Activated CD8-positive, alpha-beta memory T cell treated with anti-CD3 and anti-CD28 coated beads, Interleukin-2, amount 10 ng/mL, durations not matched to agents 7 days and 5 days (primary cell): ENCODE measurements around the gene C1QL1. TPM values are rescaled to one million over a fixed set of nuclear protein-coding genes. Genes with fewer than 3 reads are reported as not detected.

Experiments
- ATAC-seq: fragments of 150-1000 bp; cut with Tn5 transposase; one replicate; pipeline ENCODE4 v1.10.0; 2021; ENCODE audit warnings: moderate library complexity
- CTCF ChIA-PET: fragments of 350-600 bp; sonication (Branson Sonifier 250); formaldehyde crosslinking; loops from one replicate; lab custom pipeline; 2021; ENCODE audit warnings: antibody characterized with exemption; lab: Charles Lee
- DNase-seq: peaks from one replicate; pipeline ENCODE4 v3.0.0-alpha.2; 2020
- H3K27ac Mint-ChIP-seq: one replicate; pipeline ENCODE4 v1.8.0; 2021; ENCODE audit warnings: mild to moderate bottlenecking, mixed read lengths
- H3K27me3 Mint-ChIP-seq: one replicate; pipeline ENCODE4 v1.8.0; 2021; ENCODE audit warnings: mixed read lengths
- H3K36me3 Mint-ChIP-seq: one replicate; pipeline ENCODE4 v1.8.0; 2021; ENCODE audit warnings: mild to moderate bottlenecking, mixed read lengths
- H3K4me1 Mint-ChIP-seq: one replicate; pipeline ENCODE4 v1.8.0; 2021; ENCODE audit warnings: mixed read lengths
- H3K4me3 Mint-ChIP-seq: one replicate; pipeline ENCODE4 v1.8.0; 2021; ENCODE audit warnings: mild to moderate bottlenecking, moderate library complexity, mixed read lengths
- H3K9me3 Mint-ChIP-seq: one replicate; pipeline ENCODE4 v1.8.0; 2022; ENCODE audit warnings: low read depth, mixed read lengths
- total RNA-seq, 2 experiments: library from RNA; stranded (reverse); gene quantifications; one replicate each; pipeline ENCODE4 v1.2.3, GENCODE V29; 2021

The C1QL1 gene
- total RNA-seq, 2 experiments from 2014 or later = 0.33 to 0.38 TPM

- Mint-ChIP-seq H3K9me3 (no peaks in the 10 kb centered on the region), H3K27me3 (peaks cover 26% of the 10 kb centered on the region), H3K4me3 (no peak overlapping the region), H3K27ac (no peak overlapping the region), H3K36me3 (no peaks in the 10 kb centered on the region), H3K4me1 (peaks cover 4% of the 10 kb centered on the region)
- CTCF ChIA-PET = interaction anchor here (1.0 to 4.4 kb wide), 10 partner anchors 9 to 216 kb away, joined by 3 to 73 read pairs (median 14); partner anchors contain the start of genes ACBD4 and EFTUD2
- DNase-seq = no peak
- ATAC-seq = no peak
These were observed 48.7 kb downstream of the C1QL1 start for GRCh38 chr17:44919411-44919810.

GRCh38 chr17:44918006-44918405 is 50.1 kb downstream of the C1QL1 start:
- CTCF ChIA-PET = interaction anchor here (1.5 to 4.4 kb wide), 6 partner anchors 8 to 217 kb away, joined by 4 to 26 read pairs (median 16); partner anchors contain the start of gene ACBD4
- ATAC-seq = no peak

GRCh38 chr17:44917456-44917855 is 50.6 kb downstream of the C1QL1 start:
- Mint-ChIP-seq H3K9me3 (no peaks in the 10 kb centered on the region), H3K4me1 (peaks cover 6% of the 10 kb centered on the region), H3K4me3 (no peak overlapping the region), H3K36me3 (no peaks in the 10 kb centered on the region), H3K27ac (no peak overlapping the region), H3K27me3 (peaks cover 36% of the 10 kb centered on the region)
- DNase-seq (no peak), ATAC-seq (no peak)
- CTCF ChIA-PET = interaction anchor here (1.5 to 3.6 kb wide), 3 partner anchors 10 to 218 kb away, joined by 6 to 18 read pairs (median 14); partner anchors contain the start of gene ACBD4

More at GRCh38 chr17:44918006-44918405, 50.1 kb downstream of the C1QL1 start:
- DNase-seq = no peak
- Mint-ChIP-seq H3K9me3 (no peaks in the 10 kb centered on the region), H3K4me3 (no peak overlapping the region), H3K27ac (no peak overlapping the region), H3K4me1 (peaks cover 6% of the 10 kb centered on the region), H3K27me3 (peaks cover 32% of the 10 kb centered on the region), H3K36me3 (no peaks in the 10 kb centered on the region)

GRCh38 chr17:44916781-44917241 is 51.3 kb downstream of the C1QL1 start:
- ATAC-seq = no peak
- H3K27ac Mint-ChIP-seq = no peak overlapping the region
- H3K27me3 Mint-ChIP-seq = peaks cover 38% of the 10 kb centered on the region
- H3K9me3 Mint-ChIP-seq = no peaks in the 10 kb centered on the region
- no peak for DNase-seq
- no peaks in the 10 kb centered on the region for H3K36me3 Mint-ChIP-seq
- peaks cover 6% of the 10 kb centered on the region for H3K4me1 Mint-ChIP-seq
- CTCF ChIA-PET = interaction anchor here (0.7 to 1.5 kb wide), 3 partner anchors 10 to 105 kb away, joined by 3 to 14 read pairs (median 6); no protein-coding TSS in a partner anchor
- H3K4me3 Mint-ChIP-seq = no peak overlapping the region

GRCh38 chr17:44915862-44916780 is 52.0 kb downstream of the C1QL1 start:
- ATAC-seq (no peak), DNase-seq (no peak)
- H3K27me3 Mint-ChIP-seq = peaks cover 37% of the 10 kb centered on the region
- H3K4me1 Mint-ChIP-seq = peaks cover 7% of the 10 kb centered on the region
- no peaks in the 10 kb centered on the region for H3K36me3 Mint-ChIP-seq
- no peak overlapping the region for H3K4me3 Mint-ChIP-seq
- no peak overlapping the region for H3K27ac Mint-ChIP-seq
- CTCF ChIA-PET = interaction anchor here (0.7 to 1.1 kb wide), 2 partner anchors 11 to 282 kb away, joined by 3 read pairs; no protein-coding TSS in a partner anchor
- no peaks in the 10 kb centered on the region for H3K9me3 Mint-ChIP-seq

GRCh38 chr17:44915321-44915726 is 52.8 kb downstream of the C1QL1 start, which contains the start of gene GFAP:
Gene GFAP (minus strand): TSS chr17:44915500. CDS start chr17:44915486, 14 bp downstream.
- H3K9me3 Mint-ChIP-seq = no peaks in the 10 kb centered on the region
- ATAC-seq (no peak), DNase-seq (no peak)
- CTCF ChIA-PET = interaction anchor here (1.1 kb wide), 1 partner anchor 283 kb away, joined by 3 read pairs; no protein-coding TSS in a partner anchor
- no peak within 1 kb of the TSS for H3K27ac Mint-ChIP-seq
- no peak within 1 kb of the TSS for H3K4me3 Mint-ChIP-seq
- H3K36me3 Mint-ChIP-seq = no peaks in the 10 kb centered on the region
- H3K4me1 Mint-ChIP-seq = peaks cover 12% of the 10 kb centered on the region
- peaks cover 36% of the 10 kb centered on the region for H3K27me3 Mint-ChIP-seq

- Mint-ChIP-seq H3K4me1 (peaks cover 14% of the 10 kb centered on the region), H3K4me3 (no peak overlapping the region), H3K27ac (no peak overlapping the region), H3K27me3 (peaks cover 32% of the 10 kb centered on the region), H3K36me3 (no peaks in the 10 kb centered on the region), H3K9me3 (no peaks in the 10 kb centered on the region)
- ATAC-seq = no peak
- no peak for DNase-seq
- CTCF ChIA-PET = interaction anchor here (5.8 kb wide), 1 partner anchor 107 kb away, joined by 38 read pairs; no protein-coding TSS in a partner anchor
These were observed 53.3 kb downstream of the C1QL1 start for GRCh38 chr17:44914698-44915271.

GRCh38 chr17:44914148-44914547 is 54.0 kb downstream of the C1QL1 start:
- DNase-seq (no peak), ATAC-seq (no peak)
- H3K36me3 Mint-ChIP-seq = no peaks in the 10 kb centered on the region
- H3K4me3 Mint-ChIP-seq = no peak overlapping the region
- H3K27me3 Mint-ChIP-seq = peaks cover 29% of the 10 kb centered on the region
- no peak overlapping the region for H3K27ac Mint-ChIP-seq
- peaks cover 15% of the 10 kb centered on the region for H3K4me1 Mint-ChIP-seq
- no peaks in the 10 kb centered on the region for H3K9me3 Mint-ChIP-seq
- CTCF ChIA-PET = interaction anchor here (5.8 kb wide), 1 partner anchor 107 kb away, joined by 38 read pairs; no protein-coding TSS in a partner anchor

GRCh38 chr17:44913676-44914075 is 54.4 kb downstream of the C1QL1 start:
- Mint-ChIP-seq H3K9me3 (no peaks in the 10 kb centered on the region), H3K27me3 (peaks cover 29% of the 10 kb centered on the region), H3K27ac (no peak overlapping the region), H3K4me3 (no peak overlapping the region), H3K4me1 (peaks cover 15% of the 10 kb centered on the region), H3K36me3 (no peaks in the 10 kb centered on the region)
- DNase-seq = no peak
- CTCF ChIA-PET = interaction anchor here (5.8 kb wide), 1 partner anchor 108 kb away, joined by 38 read pairs; no protein-coding TSS in a partner anchor
- ATAC-seq = no peak

GRCh38 chr17:44912763-44913544 is 55.1 kb downstream of the C1QL1 start:
- Mint-ChIP-seq H3K27ac (no peak overlapping the region), H3K27me3 (peaks cover 29% of the 10 kb centered on the region), H3K4me3 (no peak overlapping the region), H3K36me3 (no peaks in the 10 kb centered on the region), H3K4me1 (peaks cover 16% of the 10 kb centered on the region), H3K9me3 (no peaks in the 10 kb centered on the region)
- ATAC-seq (no peak), DNase-seq (no peak)
- CTCF ChIA-PET = interaction anchor here (5.8 kb wide), 1 partner anchor 109 kb away, joined by 38 read pairs; no protein-coding TSS in a partner anchor

GRCh38 chr17:44911133-44912001 is 56.7 kb downstream of the C1QL1 start:
- CTCF ChIA-PET = interaction anchor here (0.7 to 5.8 kb wide), 6 partner anchors 9 to 224 kb away, joined by 3 to 38 read pairs (median 12); partner anchors contain the start of genes ACBD4 and EFTUD2
- no peaks in the 10 kb centered on the region for H3K9me3 Mint-ChIP-seq
- H3K36me3 Mint-ChIP-seq = no peaks in the 10 kb centered on the region
- DNase-seq (peak; percentile 71), ATAC-seq (peak; percentile 76)
- peaks cover 29% of the 10 kb centered on the region for H3K27me3 Mint-ChIP-seq
- H3K4me3 Mint-ChIP-seq = no peak overlapping the region
- no peak overlapping the region for H3K27ac Mint-ChIP-seq
- H3K4me1 Mint-ChIP-seq = peaks cover 16% of the 10 kb centered on the region
